Measurements from ENCODE around the gene UCK1. TPM values are rescaled to one million over a fixed set of nuclear protein-coding genes. Genes with fewer than 3 reads are reported as not detected.

Gene UCK1
- total and polyA plus RNA-seq, 4 donors, result 13.4 to 34.1 (median 24.0) TPM

- peaks cover 10 to 76% (median 47%) of the 10 kb centered on the region in 4 donors for H3K36me3 ChIP-seq (ENCODE audit: control insufficient read depth in 4 of 4, insufficient read depth in 3 of 4, low read depth in 1 of 4, low read length in 3 of 4)
- no peak for TF ChIP-seq RXRA (IDR thresholded peaks at IDR 0.05)
- TF ChIP-seq FOXA2 (IDR thresholded peaks at IDR 0.05), result no peak
- TF ChIP-seq FOXA1 (IDR thresholded peaks at IDR 0.05), result no peak
- no peak for TF ChIP-seq TAF1 (conservative IDR thresholded peaks at IDR 0.05)
- TF ChIP-seq HNF4G (IDR thresholded peaks at IDR 0.05), result no peak
- H3K9ac ChIP-seq (ENCODE audit: low read depth in 1 of 2, low read length in 2 of 2), result no peak overlapping the region
- peaks cover 0 to 6% (median 0%) of the 10 kb centered on the region in 4 donors for H3K9me3 ChIP-seq (ENCODE audit: control insufficient read depth in 4 of 4, low read length in 3 of 4)
- H3K27ac ChIP-seq (ENCODE audit: low read depth in 1 of 2, low read length in 2 of 2), result no peak overlapping the region
- H3K4me3 ChIP-seq (ENCODE audit: low read depth in 1 of 3, low read length in 3 of 3), result no peak overlapping the region
- no peaks in the 10 kb centered on the region for H3K4me1 ChIP-seq (ENCODE audit: control insufficient read depth in 4 of 4, insufficient read depth in 4 of 4, low read length in 3 of 4)
- WGBS, result 84% methylated on average over 16 of the region's 16 CpGs
- no peaks in the 10 kb centered on the region for H3K27me3 ChIP-seq (ENCODE audit: control insufficient read depth in 4 of 4, insufficient read depth in 4 of 4, low read length in 3 of 4)
- no peak for DNase-seq (ENCODE audit: low spot score)
Observed at GRCh38 chr9:131520503-131520902, 10.6 kb downstream of the UCK1 start.

- Histone ChIP-seq H3K9me3 (ENCODE audit: control insufficient read depth in 4 of 4, low read length in 3 of 4) (peaks cover 0 to 6% (median 0%) of the 10 kb centered on the region in 4 donors), H3K4me3 (ENCODE audit: low read depth in 1 of 3, low read length in 3 of 3) (no peak overlapping the region), H3K4me1 (ENCODE audit: control insufficient read depth in 4 of 4, insufficient read depth in 4 of 4, low read length in 3 of 4) (no peaks in the 10 kb centered on the region), H3K27ac (ENCODE audit: low read depth in 1 of 2, low read length in 2 of 2) (no peak overlapping the region), H3K27me3 (ENCODE audit: control insufficient read depth in 4 of 4, insufficient read depth in 4 of 4, low read length in 3 of 4) (no peaks in the 10 kb centered on the region), H3K36me3 (ENCODE audit: control insufficient read depth in 4 of 4, insufficient read depth in 3 of 4, low read depth in 1 of 4, low read length in 3 of 4) (peaks cover 5 to 62% (median 37%) of the 10 kb centered on the region in 4 donors), H3K9ac (ENCODE audit: low read depth in 1 of 2, low read length in 2 of 2) (no peak overlapping the region)
- no peak for TF ChIP-seq MAX (IDR thresholded peaks at IDR 0.05)
- no peak for TF ChIP-seq SP1 (IDR thresholded peaks at IDR 0.05)
- no peak for TF ChIP-seq HNF4G (IDR thresholded peaks at IDR 0.05)
- TF ChIP-seq ATF3 (IDR thresholded peaks at IDR 0.05), result no peak
- TF ChIP-seq TAF1 (conservative IDR thresholded peaks at IDR 0.05), result no peak
- TF ChIP-seq RXRA (IDR thresholded peaks at IDR 0.05), result no peak
- no peak for TF ChIP-seq EGR1 (IDR thresholded peaks at IDR 0.05; ENCODE audit: low read depth in 2 of 2)
- TF ChIP-seq GABPA (IDR thresholded peaks at IDR 0.05 in 1 of 2, conservative IDR thresholded peaks at IDR 0.05 in 1 of 2), result no peak
- TF ChIP-seq REST (IDR thresholded peaks at IDR 0.05), result no peak
- no peak for TF ChIP-seq RAD21 (IDR thresholded peaks at IDR 0.05)
- no peak for TF ChIP-seq ZBTB33 (IDR thresholded peaks at IDR 0.05)
- no peak for TF ChIP-seq FOXA1 (IDR thresholded peaks at IDR 0.05)
- WGBS, result 97% methylated on average over 20 of the region's 20 CpGs
- DNase-seq (ENCODE audit: low spot score), result no peak
Observed at GRCh38 chr9:131518553-131518952, 12.5 kb downstream of the UCK1 start.

Measured in liver (tissue), 9 donors.